ENCODE results near the gene SCUBE1.

Gene SCUBE1

DNA sequence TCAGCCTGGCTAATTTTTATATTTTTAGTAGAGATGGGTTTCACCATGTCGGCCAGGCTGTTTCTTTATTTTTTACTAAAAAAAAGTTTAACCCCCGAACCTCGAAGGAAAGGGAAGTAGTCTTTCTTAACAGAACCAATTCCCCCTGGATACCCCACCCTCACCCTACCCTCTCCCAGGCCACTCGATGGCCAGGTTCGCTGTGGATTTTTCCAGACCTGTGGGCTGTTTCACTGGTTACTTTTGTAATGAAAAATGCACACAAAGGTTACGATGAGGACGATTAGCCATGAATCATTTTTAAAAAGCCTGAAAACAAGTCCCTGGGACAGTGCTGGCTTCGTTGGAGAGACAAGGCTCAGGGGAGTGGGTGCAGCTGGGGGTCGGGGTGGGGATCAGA, 189.3 kb downstream of the SCUBE1 start:
- Mint-ChIP-seq H3K9me3 (no peaks in the 10 kb centered on the region), H3K4me1 (peaks cover 20% of the 10 kb centered on the region), H3K36me3 (ENCODE audit: low read depth) (no peaks in the 10 kb centered on the region), H3K4me3 (no peak overlapping the region), H3K27me3 (ENCODE audit: low read depth, poor library complexity) (peaks cover 52% of the 10 kb centered on the region), H3K27ac (no peak overlapping the region)
- DNase-seq = no peak
- TF ChIP-seq, protein P1, sequence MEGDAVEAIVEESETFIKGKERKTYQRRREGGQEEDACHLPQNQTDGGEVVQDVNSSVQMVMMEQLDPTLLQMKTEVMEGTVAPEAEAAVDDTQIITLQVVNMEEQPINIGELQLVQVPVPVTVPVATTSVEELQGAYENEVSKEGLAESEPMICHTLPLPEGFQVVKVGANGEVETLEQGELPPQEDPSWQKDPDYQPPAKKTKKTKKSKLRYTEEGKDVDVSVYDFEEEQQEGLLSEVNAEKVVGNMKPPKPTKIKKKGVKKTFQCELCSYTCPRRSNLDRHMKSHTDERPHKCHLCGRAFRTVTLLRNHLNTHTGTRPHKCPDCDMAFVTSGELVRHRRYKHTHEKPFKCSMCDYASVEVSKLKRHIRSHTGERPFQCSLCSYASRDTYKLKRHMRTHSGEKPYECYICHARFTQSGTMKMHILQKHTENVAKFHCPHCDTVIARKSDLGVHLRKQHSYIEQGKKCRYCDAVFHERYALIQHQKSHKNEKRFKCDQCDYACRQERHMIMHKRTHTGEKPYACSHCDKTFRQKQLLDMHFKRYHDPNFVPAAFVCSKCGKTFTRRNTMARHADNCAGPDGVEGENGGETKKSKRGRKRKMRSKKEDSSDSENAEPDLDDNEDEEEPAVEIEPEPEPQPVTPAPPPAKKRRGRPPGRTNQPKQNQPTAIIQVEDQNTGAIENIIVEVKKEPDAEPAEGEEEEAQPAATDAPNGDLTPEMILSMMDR (IDR thresholded peaks at IDR 0.05) = no peak

DNA sequence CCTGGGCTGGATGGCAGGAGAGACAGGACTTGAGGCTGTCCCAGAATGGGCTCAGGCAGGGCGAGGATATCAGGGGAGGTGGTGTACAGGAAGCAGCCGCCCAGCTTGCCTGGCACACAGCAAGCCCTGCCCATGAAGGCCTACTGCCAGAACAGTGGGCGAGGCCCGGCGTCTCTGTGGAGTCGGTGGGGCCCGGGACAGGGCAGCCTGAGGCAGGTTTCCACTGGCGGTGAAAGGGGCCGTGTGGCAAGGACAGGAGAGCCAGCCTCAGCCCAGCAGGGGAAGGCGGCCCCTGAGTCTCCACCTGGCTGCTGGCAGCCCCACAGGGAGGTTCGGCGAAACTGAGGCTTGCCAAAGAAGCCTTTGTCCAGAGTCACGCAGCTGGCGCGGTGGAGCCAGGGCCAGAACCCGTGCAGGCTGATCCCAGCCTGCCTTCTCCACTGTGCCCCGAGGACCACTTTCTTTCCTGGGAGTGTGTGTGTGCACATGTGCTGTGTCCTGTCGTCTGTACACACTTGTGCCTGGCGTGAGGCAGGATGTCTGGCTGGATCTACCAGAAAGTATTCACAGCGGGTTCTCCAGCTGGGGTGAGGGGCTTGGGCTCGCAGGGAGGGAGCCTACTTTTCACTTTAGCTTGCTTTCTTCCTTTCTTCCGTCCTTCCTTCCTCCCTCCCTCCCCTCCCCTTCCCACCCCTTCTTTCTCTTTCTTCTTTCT, 190.7 kb downstream of the SCUBE1 start:
- no peaks in the 10 kb centered on the region for H3K36me3 Mint-ChIP-seq (ENCODE audit: low read depth)
- H3K9me3 Mint-ChIP-seq = no peaks in the 10 kb centered on the region
- peaks cover 60% of the 10 kb centered on the region for H3K27me3 Mint-ChIP-seq (ENCODE audit: low read depth, poor library complexity)
- DNase-seq = no peak
- no peak overlapping the region for H3K27ac Mint-ChIP-seq
- peak overlapping the region; percentile 66 for H3K4me3 Mint-ChIP-seq
- TF ChIP-seq, protein P1 (IDR thresholded peaks at IDR 0.05) = no peak
- peaks cover 11% of the 10 kb centered on the region for H3K4me1 Mint-ChIP-seq

DNA sequence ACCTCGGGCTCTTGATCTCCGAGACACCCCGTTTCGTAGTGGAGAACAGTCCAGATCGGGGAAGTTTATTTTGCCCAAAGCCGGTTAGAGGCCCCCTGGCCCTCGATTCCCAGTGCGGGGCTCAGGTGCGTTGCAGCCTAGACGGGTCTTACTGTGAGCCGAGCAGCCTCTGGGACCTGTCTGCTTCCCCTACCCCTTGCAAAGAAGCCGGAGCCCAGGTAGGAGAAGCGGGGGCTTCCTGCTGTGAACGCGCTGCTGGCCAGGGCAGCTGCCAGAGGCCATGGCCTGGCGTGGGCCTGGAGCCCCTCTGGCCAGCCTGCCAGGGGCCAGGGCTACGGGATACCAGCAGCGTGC, 191.2 kb downstream of the SCUBE1 start:
- peaks cover 11% of the 10 kb centered on the region for H3K4me1 Mint-ChIP-seq
- H3K27me3 Mint-ChIP-seq (ENCODE audit: low read depth, poor library complexity) = peaks cover 60% of the 10 kb centered on the region
- peak overlapping the region; percentile 60 for H3K4me3 Mint-ChIP-seq
- no peak for DNase-seq
- TF ChIP-seq, protein P1 (IDR thresholded peaks at IDR 0.05) = no peak
- no peaks in the 10 kb centered on the region for H3K36me3 Mint-ChIP-seq (ENCODE audit: low read depth)
- H3K9me3 Mint-ChIP-seq = no peaks in the 10 kb centered on the region
- H3K27ac Mint-ChIP-seq = no peak overlapping the region

DNA sequence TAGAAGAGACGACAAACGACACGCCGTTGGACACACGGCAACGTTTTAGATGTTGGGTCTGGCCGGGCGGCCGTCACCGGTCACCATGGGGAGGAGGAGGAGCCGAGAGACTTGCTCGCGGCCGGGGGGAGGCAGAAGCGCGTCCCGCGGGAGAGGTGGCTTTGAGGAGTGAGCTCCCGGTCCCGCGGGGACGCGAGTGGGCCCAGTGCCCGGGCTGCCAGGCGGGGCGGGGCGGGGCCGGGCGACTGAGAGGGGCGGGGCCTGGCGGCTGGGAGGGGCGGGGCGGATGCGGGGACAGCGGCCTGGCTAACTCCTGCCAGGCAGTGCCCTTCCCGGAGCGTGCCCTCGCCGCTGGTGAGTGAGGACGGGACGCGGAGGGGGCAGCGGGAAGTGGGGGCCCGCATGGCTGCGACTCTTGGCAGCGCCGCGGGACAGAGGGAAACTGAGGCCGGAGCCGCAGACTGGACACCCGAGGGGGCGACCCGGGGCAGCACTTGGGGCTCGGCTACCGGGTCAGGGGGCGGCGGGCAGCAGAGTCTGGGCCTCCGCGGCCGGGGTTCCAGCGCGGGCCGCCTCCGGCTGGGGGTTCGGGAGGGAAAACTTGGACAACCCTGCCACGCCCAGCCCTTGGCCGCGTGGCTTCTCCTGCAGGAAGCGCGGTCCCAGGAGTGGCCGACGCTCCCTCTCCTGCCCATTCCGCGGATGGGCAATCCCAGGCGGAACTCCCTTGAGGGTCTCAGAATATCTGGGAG, 191.7 kb downstream of the SCUBE1 start, which contains the start of gene TSPO:
Gene TSPO (plus strand): TSS at position 309 of the 752 bp plus-strand sequence. CDS start 7,680 bp downstream, outside the sequence.
- peaks cover 62% of the 10 kb centered on the region for H3K27me3 Mint-ChIP-seq (ENCODE audit: low read depth, poor library complexity)
- no peak within 1 kb of the TSS for H3K27ac Mint-ChIP-seq
- H3K9me3 Mint-ChIP-seq = no peaks in the 10 kb centered on the region
- TF ChIP-seq, protein P1 (IDR thresholded peaks at IDR 0.05) = no peak
- DNase-seq = peak; percentile 63
- peak within 1 kb of the TSS; percentile 82 for H3K4me3 Mint-ChIP-seq
- no peaks in the 10 kb centered on the region for H3K36me3 Mint-ChIP-seq (ENCODE audit: low read depth)
- peaks cover 11% of the 10 kb centered on the region for H3K4me1 Mint-ChIP-seq

DNA sequence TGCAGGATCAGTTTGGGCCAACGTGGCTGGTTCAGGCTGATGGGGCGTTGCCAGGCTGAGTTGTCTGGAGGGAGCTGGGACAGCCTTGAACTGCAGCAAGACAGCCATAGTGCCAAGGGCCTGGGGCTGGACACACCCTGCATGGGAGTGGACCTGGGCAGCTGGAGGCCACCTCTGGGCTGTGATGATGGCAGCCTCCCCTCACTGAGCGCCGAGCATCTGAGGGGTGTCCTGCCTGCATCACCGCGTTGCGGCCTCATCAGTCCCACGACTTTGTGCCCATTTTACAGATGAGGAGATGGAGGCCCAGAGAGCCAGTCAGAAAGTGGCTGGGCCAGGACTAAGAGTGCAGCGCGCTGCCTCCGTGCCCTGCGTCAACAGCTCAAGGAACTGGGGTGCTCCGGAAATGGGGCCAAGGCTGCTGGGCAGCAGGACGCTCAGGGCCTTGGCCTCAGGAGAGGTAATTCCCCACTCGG, 192.4 kb downstream of the SCUBE1 start:
- TF ChIP-seq, protein P1 (IDR thresholded peaks at IDR 0.05) = no peak
- Mint-ChIP-seq H3K9me3 (no peaks in the 10 kb centered on the region), H3K4me1 (peaks cover 11% of the 10 kb centered on the region), H3K36me3 (ENCODE audit: low read depth) (no peaks in the 10 kb centered on the region), H3K27ac (no peak overlapping the region), H3K27me3 (ENCODE audit: low read depth, poor library complexity) (peaks cover 62% of the 10 kb centered on the region), H3K4me3 (peak overlapping the region; percentile 82)
- no peak for DNase-seq

All from nephron progenitor cell (in vitro differentiated cells).